Omental fat pad (tissue), 4 donors: ENCODE results near the gene CSRP1. TPM values are rescaled to one million over a fixed set of nuclear protein-coding genes. Genes with fewer than 3 reads are reported as not detected.
"Not testable (repeated sequence)": the region's sequence is repeated elsewhere in the genome, so short reads cannot be mapped to it uniquely, and the experiment has no call there.

Source experiments
- ATAC-seq: fragments of 150-250 bp; one replicate; pipeline ENCODE4 v1.9.1; 2016; ENCODE audit warnings: mild to moderate bottlenecking, moderate library complexity; ENCODE audit not compliant: low FRiP score
- DNase-seq: peaks from one replicate; pipeline ENCODE4 v3.0.0-alpha.2; 2019; ENCODE audit warnings: low spot score
- CTCF ChIP-seq, 3 donors: fragments of 450-650 bp; IDR thresholded peaks; one replicate each; pipeline ENCODE4 v1.5.1; 2016 to 2017; ENCODE audit warnings: antibody characterized with exemption in 3 of 3, mild to moderate bottlenecking in 3 of 3, moderate library complexity in 2 of 3
- total RNA-seq, 4 donors: library from RNA; depleted of rRNA; stranded (reverse); fragments of >200 nt; gene quantifications; one replicate each; pipeline ENCODE4 v1.1.0, GENCODE V29; 2016

CSRP1 gene
- total RNA-seq, 4 donors from 2014 or later = 258 to 670 (median 416) TPM

GRCh38 chr1:201530741-201531531 lies 24.0 kb upstream of the CSRP1 start:
- ATAC-seq = peak; percentile 72

GRCh38 chr1:201528631-201529252 lies 21.8 kb upstream of the CSRP1 start:
- ATAC-seq (no peak), DNase-seq (no peak)
- no peak for TF ChIP-seq CTCF (IDR thresholded peaks at IDR 0.05)

More at GRCh38 chr1:201530741-201531531, 24.0 kb upstream of the CSRP1 start:
- peak in 2 of 3 donors; percentile 12 to 25 for TF ChIP-seq CTCF (IDR thresholded peaks at IDR 0.05)
- DNase-seq = peak; percentile 70

GRCh38 chr1:201527879-201528278 lies 21.0 kb upstream of the CSRP1 start:
- ATAC-seq = no peak
- TF ChIP-seq CTCF (IDR thresholded peaks at IDR 0.05) = no peak
- no peak for DNase-seq

GRCh38 chr1:201525193-201525778 lies 18.4 kb upstream of the CSRP1 start:
- DNase-seq = no peak
- no peak for ATAC-seq
- TF ChIP-seq CTCF (IDR thresholded peaks at IDR 0.05) = no peak

GRCh38 chr1:201520046-201520575 lies 13.2 kb upstream of the CSRP1 start:
- not testable (repeated sequence) for ATAC-seq, DNase-seq

- no peak for ATAC-seq
Measured at GRCh38 chr1:201518071-201518470, 11.1 kb upstream of the CSRP1 start.

More at GRCh38 chr1:201518071-201518470, 11.1 kb upstream of the CSRP1 start:
- no peak for DNase-seq
- no peak for TF ChIP-seq CTCF (IDR thresholded peaks at IDR 0.05)
